ENCODE results near the gene UGT8.

DNA sequence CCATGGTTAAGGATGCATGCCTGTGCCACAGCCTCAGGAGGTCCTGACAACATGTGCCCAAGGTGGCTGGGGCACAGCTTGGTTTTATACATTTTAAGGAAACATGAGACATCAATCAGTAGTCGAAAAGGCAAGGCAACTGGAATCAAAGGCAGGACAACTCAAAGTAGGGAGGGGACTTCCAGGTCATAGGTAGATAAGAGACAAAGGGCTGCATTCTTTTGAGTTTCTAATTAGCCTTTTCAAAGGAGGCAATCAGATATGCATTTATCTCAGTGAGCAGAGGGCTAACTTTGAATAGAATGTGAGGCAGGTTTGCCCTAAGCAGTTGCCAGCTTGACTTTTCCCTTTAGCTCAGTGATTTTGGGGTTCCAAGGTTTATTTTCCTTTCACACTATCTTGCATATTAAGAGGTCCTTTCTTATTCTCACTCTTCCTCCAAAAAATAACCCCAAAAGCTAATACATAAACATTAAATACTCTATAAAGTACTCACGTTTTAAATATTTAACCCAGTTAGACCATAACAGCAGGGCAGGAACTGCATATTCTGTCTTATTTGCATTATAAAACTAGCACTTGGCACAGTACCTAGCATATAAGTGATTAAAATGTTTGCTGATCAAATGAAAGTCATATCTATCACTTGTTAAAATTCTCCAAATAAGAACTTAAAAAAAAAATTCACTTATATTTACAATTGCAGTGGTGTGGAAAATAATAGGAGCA lies 36.3 kb upstream of the UGT8 start:
- TF ChIP-seq, protein P1, sequence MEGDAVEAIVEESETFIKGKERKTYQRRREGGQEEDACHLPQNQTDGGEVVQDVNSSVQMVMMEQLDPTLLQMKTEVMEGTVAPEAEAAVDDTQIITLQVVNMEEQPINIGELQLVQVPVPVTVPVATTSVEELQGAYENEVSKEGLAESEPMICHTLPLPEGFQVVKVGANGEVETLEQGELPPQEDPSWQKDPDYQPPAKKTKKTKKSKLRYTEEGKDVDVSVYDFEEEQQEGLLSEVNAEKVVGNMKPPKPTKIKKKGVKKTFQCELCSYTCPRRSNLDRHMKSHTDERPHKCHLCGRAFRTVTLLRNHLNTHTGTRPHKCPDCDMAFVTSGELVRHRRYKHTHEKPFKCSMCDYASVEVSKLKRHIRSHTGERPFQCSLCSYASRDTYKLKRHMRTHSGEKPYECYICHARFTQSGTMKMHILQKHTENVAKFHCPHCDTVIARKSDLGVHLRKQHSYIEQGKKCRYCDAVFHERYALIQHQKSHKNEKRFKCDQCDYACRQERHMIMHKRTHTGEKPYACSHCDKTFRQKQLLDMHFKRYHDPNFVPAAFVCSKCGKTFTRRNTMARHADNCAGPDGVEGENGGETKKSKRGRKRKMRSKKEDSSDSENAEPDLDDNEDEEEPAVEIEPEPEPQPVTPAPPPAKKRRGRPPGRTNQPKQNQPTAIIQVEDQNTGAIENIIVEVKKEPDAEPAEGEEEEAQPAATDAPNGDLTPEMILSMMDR (IDR thresholded peaks at IDR 0.05; ENCODE audit: low read depth, low read length, missing input control) = no peak
- no peak for TF ChIP-seq TAF1 (conservative IDR thresholded peaks at IDR 0.05)
- TF ChIP-seq GABPA (IDR thresholded peaks at IDR 0.05 in 1 of 2, conservative IDR thresholded peaks at IDR 0.05 in 1 of 2) = no peak
- TF ChIP-seq, protein P2, sequence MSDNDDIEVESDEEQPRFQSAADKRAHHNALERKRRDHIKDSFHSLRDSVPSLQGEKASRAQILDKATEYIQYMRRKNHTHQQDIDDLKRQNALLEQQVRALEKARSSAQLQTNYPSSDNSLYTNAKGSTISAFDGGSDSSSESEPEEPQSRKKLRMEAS (IDR thresholded peaks at IDR 0.05) = no peak
- no peak for TF ChIP-seq RAD21 (IDR thresholded peaks at IDR 0.05)
- no peak for TF ChIP-seq EGR1 (IDR thresholded peaks at IDR 0.05; ENCODE audit: low read depth in 2 of 2)
- TF ChIP-seq, protein P3, sequence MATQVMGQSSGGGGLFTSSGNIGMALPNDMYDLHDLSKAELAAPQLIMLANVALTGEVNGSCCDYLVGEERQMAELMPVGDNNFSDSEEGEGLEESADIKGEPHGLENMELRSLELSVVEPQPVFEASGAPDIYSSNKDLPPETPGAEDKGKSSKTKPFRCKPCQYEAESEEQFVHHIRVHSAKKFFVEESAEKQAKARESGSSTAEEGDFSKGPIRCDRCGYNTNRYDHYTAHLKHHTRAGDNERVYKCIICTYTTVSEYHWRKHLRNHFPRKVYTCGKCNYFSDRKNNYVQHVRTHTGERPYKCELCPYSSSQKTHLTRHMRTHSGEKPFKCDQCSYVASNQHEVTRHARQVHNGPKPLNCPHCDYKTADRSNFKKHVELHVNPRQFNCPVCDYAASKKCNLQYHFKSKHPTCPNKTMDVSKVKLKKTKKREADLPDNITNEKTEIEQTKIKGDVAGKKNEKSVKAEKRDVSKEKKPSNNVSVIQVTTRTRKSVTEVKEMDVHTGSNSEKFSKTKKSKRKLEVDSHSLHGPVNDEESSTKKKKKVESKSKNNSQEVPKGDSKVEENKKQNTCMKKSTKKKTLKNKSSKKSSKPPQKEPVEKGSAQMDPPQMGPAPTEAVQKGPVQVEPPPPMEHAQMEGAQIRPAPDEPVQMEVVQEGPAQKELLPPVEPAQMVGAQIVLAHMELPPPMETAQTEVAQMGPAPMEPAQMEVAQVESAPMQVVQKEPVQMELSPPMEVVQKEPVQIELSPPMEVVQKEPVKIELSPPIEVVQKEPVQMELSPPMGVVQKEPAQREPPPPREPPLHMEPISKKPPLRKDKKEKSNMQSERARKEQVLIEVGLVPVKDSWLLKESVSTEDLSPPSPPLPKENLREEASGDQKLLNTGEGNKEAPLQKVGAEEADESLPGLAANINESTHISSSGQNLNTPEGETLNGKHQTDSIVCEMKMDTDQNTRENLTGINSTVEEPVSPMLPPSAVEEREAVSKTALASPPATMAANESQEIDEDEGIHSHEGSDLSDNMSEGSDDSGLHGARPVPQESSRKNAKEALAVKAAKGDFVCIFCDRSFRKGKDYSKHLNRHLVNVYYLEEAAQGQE (IDR thresholded peaks at IDR 0.05) = no peak
- TF ChIP-seq, protein P4, sequence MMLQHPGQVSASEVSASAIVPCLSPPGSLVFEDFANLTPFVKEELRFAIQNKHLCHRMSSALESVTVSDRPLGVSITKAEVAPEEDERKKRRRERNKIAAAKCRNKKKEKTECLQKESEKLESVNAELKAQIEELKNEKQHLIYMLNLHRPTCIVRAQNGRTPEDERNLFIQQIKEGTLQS (IDR thresholded peaks at IDR 0.05) = no peak
- TF ChIP-seq, protein P5, sequence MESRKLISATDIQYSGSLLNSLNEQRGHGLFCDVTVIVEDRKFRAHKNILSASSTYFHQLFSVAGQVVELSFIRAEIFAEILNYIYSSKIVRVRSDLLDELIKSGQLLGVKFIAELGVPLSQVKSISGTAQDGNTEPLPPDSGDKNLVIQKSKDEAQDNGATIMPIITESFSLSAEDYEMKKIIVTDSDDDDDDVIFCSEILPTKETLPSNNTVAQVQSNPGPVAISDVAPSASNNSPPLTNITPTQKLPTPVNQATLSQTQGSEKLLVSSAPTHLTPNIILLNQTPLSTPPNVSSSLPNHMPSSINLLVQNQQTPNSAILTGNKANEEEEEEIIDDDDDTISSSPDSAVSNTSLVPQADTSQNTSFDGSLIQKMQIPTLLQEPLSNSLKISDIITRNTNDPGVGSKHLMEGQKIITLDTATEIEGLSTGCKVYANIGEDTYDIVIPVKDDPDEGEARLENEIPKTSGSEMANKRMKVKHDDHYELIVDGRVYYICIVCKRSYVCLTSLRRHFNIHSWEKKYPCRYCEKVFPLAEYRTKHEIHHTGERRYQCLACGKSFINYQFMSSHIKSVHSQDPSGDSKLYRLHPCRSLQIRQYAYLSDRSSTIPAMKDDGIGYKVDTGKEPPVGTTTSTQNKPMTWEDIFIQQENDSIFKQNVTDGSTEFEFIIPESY (IDR thresholded peaks at IDR 0.05) = no peak
- TF ChIP-seq JUND (IDR thresholded peaks at IDR 0.05) = no peak
- TF ChIP-seq SP1 (IDR thresholded peaks at IDR 0.05) = no peak

Measured in liver (tissue), 3 donors.